ENCODE measurements around the gene UIMC1.
"Not testable (repeated sequence)": the region's sequence is repeated elsewhere in the genome, so short reads cannot be mapped to it uniquely, and the experiment has no call there.

The UIMC1 gene

GRCh38 chr5:176881021-176881749, 125.4 kb downstream of the UIMC1 start:
- DNase-seq = no peak

GRCh38 chr5:176880366-176881020, 126.1 kb downstream of the UIMC1 start:
- DNase-seq = no peak

GRCh38 chr5:176879663-176880361, 126.8 kb downstream of the UIMC1 start:
- DNase-seq = no peak

- no peak for DNase-seq
These were observed 127.5 kb downstream of the UIMC1 start for GRCh38 chr5:176878906-176879662.

- DNase-seq = no peak
These were observed 128.1 kb downstream of the UIMC1 start for GRCh38 chr5:176878463-176878862.

GRCh38 chr5:176877793-176878331, 128.7 kb downstream of the UIMC1 start:
- no peak for DNase-seq

- no peak for DNase-seq
These were observed 129.8 kb downstream of the UIMC1 start for GRCh38 chr5:176876506-176877431.

- DNase-seq = no peak
These were observed 130.6 kb downstream of the UIMC1 start for GRCh38 chr5:176875783-176876505.

GRCh38 chr5:176875014-176875550, 131.5 kb downstream of the UIMC1 start:
- no peak for DNase-seq

GRCh38 chr5:176874198-176874780, 132.3 kb downstream of the UIMC1 start:
- DNase-seq = no peak

- no peak for DNase-seq
These were observed 132.9 kb downstream of the UIMC1 start for GRCh38 chr5:176873541-176874172.

GRCh38 chr5:176873011-176873410, 133.6 kb downstream of the UIMC1 start:
- DNase-seq = not testable (repeated sequence)

- DNase-seq = not testable (repeated sequence)
These were observed 134.0 kb downstream of the UIMC1 start for GRCh38 chr5:176872586-176872985.

- DNase-seq = not testable (repeated sequence)
These were observed 135.9 kb downstream of the UIMC1 start for GRCh38 chr5:176870644-176871043.

GRCh38 chr5:176870110-176870591, 136.4 kb downstream of the UIMC1 start:
- peak; percentile 19 for DNase-seq

GRCh38 chr5:176869501-176870109, 137.0 kb downstream of the UIMC1 start:
- no peak for DNase-seq

GRCh38 chr5:176868731-176869130, 137.8 kb downstream of the UIMC1 start:
- DNase-seq = no peak

- DNase-seq = no peak
These were observed 138.5 kb downstream of the UIMC1 start for GRCh38 chr5:176868126-176868525.

GRCh38 chr5:176866707-176867310, 139.8 kb downstream of the UIMC1 start:
- no peak for DNase-seq

All from fibroblast of skin of right quadriceps (primary cell).